HG03097 (cell line): ENCODE results near the gene DNAJC22.
A peak's percentile ranks its signal among the peaks of the same experiment; 100 is the strongest.

Source experiments
- ATAC-seq: cut with Tn5 transposase; IDR thresholded peaks from one replicate; pipeline ENCODE4 v1.9.1; 2021; ENCODE audit not compliant: unreplicated experiment, low FRiP score

The DNAJC22 gene

GRCh38 chr12:49342914-49343731 is 3.6 kb upstream of the DNAJC22 start:
- ATAC-seq: no peak

GRCh38 chr12:49344486-49345050 is 2.1 kb upstream of the DNAJC22 start:
- ATAC-seq: no peak

- no peak for ATAC-seq
Measured at GRCh38 chr12:49345051-49345824, 1.4 kb upstream of the DNAJC22 start.

- no peak for ATAC-seq
Measured at GRCh38 chr12:49345825-49346658, 646 bp upstream of the DNAJC22 start.

- ATAC-seq: no peak
Measured at GRCh38 chr12:49347311-49348193, 864 bp downstream of the DNAJC22 start.

- no peak for ATAC-seq
Measured at GRCh38 chr12:49348781-49349180, 2.1 kb downstream of the DNAJC22 start.

- no peak for ATAC-seq
Measured at GRCh38 chr12:49349266-49349665, 2.6 kb downstream of the DNAJC22 start.

- ATAC-seq: no peak
Measured at GRCh38 chr12:49352351-49352750, 5.7 kb downstream of the DNAJC22 start.

GRCh38 chr12:49355913-49356312 is 9.2 kb downstream of the DNAJC22 start:
- no peak for ATAC-seq

GRCh38 chr12:49357103-49357678 is 10.5 kb downstream of the DNAJC22 start:
- ATAC-seq: no peak

- peak; percentile 81 for ATAC-seq
Measured at GRCh38 chr12:49358483-49359141, 11.9 kb downstream of the DNAJC22 start.

- no peak for ATAC-seq
Measured at GRCh38 chr12:49359671-49360070, 13.0 kb downstream of the DNAJC22 start.

- no peak for ATAC-seq
Measured at GRCh38 chr12:49362077-49362476, 15.4 kb downstream of the DNAJC22 start.

GRCh38 chr12:49364989-49365388 is 18.3 kb downstream of the DNAJC22 start:
- no peak for ATAC-seq

- no peak for ATAC-seq
Measured at GRCh38 chr12:49365542-49365941, 18.9 kb downstream of the DNAJC22 start.

- ATAC-seq: no peak
Measured at GRCh38 chr12:49366096-49366651, 19.5 kb downstream of the DNAJC22 start.

- ATAC-seq: peak; percentile 64
Measured at GRCh38 chr12:49366652-49367380, 20.1 kb downstream of the DNAJC22 start.
